AG08396 (cell line): ENCODE measurements around the gene KLHDC7B.

Experiments used
- DNase-seq: peaks from one replicate; pipeline ENCODE4 v3.0.0; 2012; ENCODE audit warnings: low spot score, mixed read lengths

KLHDC7B gene

GRCh38 chr22:50545522-50546325 is at the start of gene KLHDC7B:
Gene KLHDC7B, plus strand, starts transcription at chr22:50545899. Its CDS starts 345 bp downstream, at chr22:50546244.
- no peak for DNase-seq

- no peak for DNase-seq
Observed at GRCh38 chr22:50497093-50497492, 48.6 kb upstream of the KLHDC7B start.

- peak; percentile 74 for DNase-seq
Observed at GRCh38 chr22:50498322-50498890, 47.3 kb upstream of the KLHDC7B start.

GRCh38 chr22:50500452-50500851 is 45.2 kb upstream of the KLHDC7B start:
- DNase-seq: no peak

GRCh38 chr22:50502096-50502495 is 43.6 kb upstream of the KLHDC7B start:
- DNase-seq: no peak

- DNase-seq: no peak
Observed at GRCh38 chr22:50502628-50503474, 42.8 kb upstream of the KLHDC7B start.

GRCh38 chr22:50503475-50504145 is 42.1 kb upstream of the KLHDC7B start:
- DNase-seq: no peak

- no peak for DNase-seq
Observed at GRCh38 chr22:50504369-50505211, 41.1 kb upstream of the KLHDC7B start.

GRCh38 chr22:50505276-50505775 is 40.4 kb upstream of the KLHDC7B start:
- DNase-seq: no peak

- no peak for DNase-seq
Observed at GRCh38 chr22:50505776-50506610, 39.7 kb upstream of the KLHDC7B start.

- no peak for DNase-seq
Observed at GRCh38 chr22:50506611-50507420, 38.9 kb upstream of the KLHDC7B start.

- DNase-seq: no peak
Observed at GRCh38 chr22:50507421-50507990, 38.2 kb upstream of the KLHDC7B start, which contains the start of gene LMF2. Gene LMF2, minus strand, starts transcription at chr22:50507702. Its CDS starts 27 bp downstream, at chr22:50507675.

GRCh38 chr22:50507991-50508884 is 37.5 kb upstream of the KLHDC7B start, which contains the start of gene NCAPH2:
Gene NCAPH2, plus strand, starts transcription at chr22:50508224. Its CDS starts 114 bp downstream, at chr22:50508338.
- peak; percentile 100 for DNase-seq

- DNase-seq: no peak
Observed at GRCh38 chr22:50508897-50509296, 36.8 kb upstream of the KLHDC7B start.

- DNase-seq: no peak
Observed at GRCh38 chr22:50513175-50513574, 32.5 kb upstream of the KLHDC7B start.

- no peak for DNase-seq
Observed at GRCh38 chr22:50516068-50516467, 29.6 kb upstream of the KLHDC7B start.

GRCh38 chr22:50516891-50517290 is 28.8 kb upstream of the KLHDC7B start:
- DNase-seq: no peak
